Heart left ventricle (tissue), 13 donors: Measurements from ENCODE around the gene MEGF9.

Source experiments
- POLR2A ChIP-seq, 2 donors: fragments of 450-650 bp; IDR thresholded peaks; one replicate each; pipeline ENCODE4 v1.6.1; 2017; ENCODE audit warnings: antibody characterized with exemption in 2 of 2, mild to moderate bottlenecking in 2 of 2, moderate library complexity in 2 of 2
- TF ChIP-seq, protein P1 (sequence below), 12 donors: fragments of 200-600 bp; sonication (generic) in 4 of 12; IDR thresholded peaks; one replicate each; pipeline versions ENCODE4 v1.5.0 to v1.8.0; 2018 to 2022; ENCODE audit warnings: antibody characterized with exemption in 12 of 12, mild to moderate bottlenecking in 5 of 12
- donor health status: ischemic (EF 13 %, LVEDD 7.1; RV severe dilation, severe dysfunction).
- donor health status: DM: no; HTN: yes; CAD: no.
- donor health status: DM: no; HTN: no; CAD: no.
- donor health status: ischemic (EF 25% LVEDD 6.9; RV normal size, moderate dysfunction).
- donor health status: ischemic (EF 25% LVEDD 5.7; RV mildly dilated, moderate dysfunction).
- donor health status: ischemic (EF 35%, LVEDD 5.7; RV mildly dilated, moderate dysfunction).
- donor health status: nonischemic (EF 11% LVEDD 7.7; RV severe dilation, severe dysfunction).
- donor health status: DM: yes; HTN: yes; CAD: no.
- donor health status: PGD.
- donor health status: ischemic (EF 29% LVEDD 5.4; RV normal size, mild dysfunction).
- donor health status: nonischemic (EF 23%, LVEDD 6.1; RV moderate dilation, normal function).

- TF ChIP-seq, protein P1, sequence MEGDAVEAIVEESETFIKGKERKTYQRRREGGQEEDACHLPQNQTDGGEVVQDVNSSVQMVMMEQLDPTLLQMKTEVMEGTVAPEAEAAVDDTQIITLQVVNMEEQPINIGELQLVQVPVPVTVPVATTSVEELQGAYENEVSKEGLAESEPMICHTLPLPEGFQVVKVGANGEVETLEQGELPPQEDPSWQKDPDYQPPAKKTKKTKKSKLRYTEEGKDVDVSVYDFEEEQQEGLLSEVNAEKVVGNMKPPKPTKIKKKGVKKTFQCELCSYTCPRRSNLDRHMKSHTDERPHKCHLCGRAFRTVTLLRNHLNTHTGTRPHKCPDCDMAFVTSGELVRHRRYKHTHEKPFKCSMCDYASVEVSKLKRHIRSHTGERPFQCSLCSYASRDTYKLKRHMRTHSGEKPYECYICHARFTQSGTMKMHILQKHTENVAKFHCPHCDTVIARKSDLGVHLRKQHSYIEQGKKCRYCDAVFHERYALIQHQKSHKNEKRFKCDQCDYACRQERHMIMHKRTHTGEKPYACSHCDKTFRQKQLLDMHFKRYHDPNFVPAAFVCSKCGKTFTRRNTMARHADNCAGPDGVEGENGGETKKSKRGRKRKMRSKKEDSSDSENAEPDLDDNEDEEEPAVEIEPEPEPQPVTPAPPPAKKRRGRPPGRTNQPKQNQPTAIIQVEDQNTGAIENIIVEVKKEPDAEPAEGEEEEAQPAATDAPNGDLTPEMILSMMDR (IDR thresholded peaks at IDR 0.05) = no peak
- TF ChIP-seq POLR2A (IDR thresholded peaks at IDR 0.05) = no peak
These were observed 34.1 kb downstream of the MEGF9 start for GRCh38 chr9:120680161-120680560.
